Epithelial cell of proximal tubule (primary cell): ENCODE results near the gene ZMPSTE24. TPM values are rescaled to one million over a fixed set of nuclear protein-coding genes. Genes with fewer than 3 reads are reported as not detected.
"Not testable (repeated sequence)": the region's sequence is repeated elsewhere in the genome, so short reads cannot be mapped to it uniquely, and the experiment has no call there.

Experiments used
- DNase-seq: peaks from one replicate; pipeline ENCODE4 v3.0.0-alpha.2; 2011; ENCODE audit warnings: low read depth
- H3K4me3 ChIP-seq: 2 replicates; pipeline ENCODE4 v1.5.1; 2011; ENCODE audit warnings: low read depth, mild to moderate bottlenecking, low read length
- total RNA-seq: library from RNA; depleted of rRNA; stranded (reverse); fragments of >200 nt; gene quantifications from 2 replicates; pipeline ENCODE4 v1.2.3, GENCODE V29; 2015
- TF ChIP-seq, protein P1 (sequence below): conservative IDR thresholded peaks from 2 replicates; pipeline ENCODE4 v1.5.1; 2012; ENCODE audit warnings: low read depth, mild to moderate bottlenecking, low read length

ZMPSTE24 gene
- 28.1 and 49.6 TPM in 2 replicates for total RNA-seq

DNA sequence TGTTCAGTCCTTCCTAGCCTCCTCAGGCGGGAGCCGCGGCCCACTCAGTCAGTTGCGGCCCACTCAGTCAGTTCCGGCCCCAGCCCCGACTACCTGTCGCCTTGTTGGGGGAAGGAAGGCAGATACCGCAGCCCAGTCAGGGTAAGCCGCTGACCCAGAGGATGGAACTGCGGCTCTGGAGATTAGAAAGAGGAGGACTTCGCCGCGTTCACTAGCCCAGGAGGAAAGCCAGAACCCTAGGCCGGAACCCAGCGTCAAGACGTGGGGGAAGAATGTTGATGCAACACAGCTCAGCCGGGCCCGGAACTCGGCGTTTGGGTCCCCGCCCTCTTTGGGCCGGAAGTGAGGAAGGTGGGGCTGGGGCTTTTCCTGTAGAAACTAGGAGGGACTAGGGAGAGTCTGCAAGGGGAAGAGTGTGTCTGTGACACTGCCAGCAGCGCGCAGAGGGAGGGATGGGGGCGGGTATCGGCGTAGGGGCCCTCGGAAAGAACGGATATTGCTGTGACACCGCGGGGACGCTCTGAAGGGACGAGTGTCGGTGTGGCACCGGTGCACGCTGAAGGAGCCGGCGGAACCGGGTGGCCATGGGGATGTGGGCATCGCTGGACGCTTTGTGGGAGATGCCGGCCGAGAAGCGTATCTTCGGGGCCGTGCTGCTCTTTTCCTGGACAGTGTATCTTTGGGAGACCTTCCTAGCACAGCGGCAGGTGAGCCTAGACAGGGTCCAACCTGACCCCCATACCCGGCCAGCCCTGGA, at the start of gene ZMPSTE24:
TSS of gene ZMPSTE24 (plus strand) at position 549 of the 757 bp plus-strand sequence. CDS start at position 585, 36 bp downstream.
- DNase-seq, result peak; percentile 86
- peak within 1 kb of the TSS; percentile 98 for H3K4me3 ChIP-seq
- TF ChIP-seq, protein P1, sequence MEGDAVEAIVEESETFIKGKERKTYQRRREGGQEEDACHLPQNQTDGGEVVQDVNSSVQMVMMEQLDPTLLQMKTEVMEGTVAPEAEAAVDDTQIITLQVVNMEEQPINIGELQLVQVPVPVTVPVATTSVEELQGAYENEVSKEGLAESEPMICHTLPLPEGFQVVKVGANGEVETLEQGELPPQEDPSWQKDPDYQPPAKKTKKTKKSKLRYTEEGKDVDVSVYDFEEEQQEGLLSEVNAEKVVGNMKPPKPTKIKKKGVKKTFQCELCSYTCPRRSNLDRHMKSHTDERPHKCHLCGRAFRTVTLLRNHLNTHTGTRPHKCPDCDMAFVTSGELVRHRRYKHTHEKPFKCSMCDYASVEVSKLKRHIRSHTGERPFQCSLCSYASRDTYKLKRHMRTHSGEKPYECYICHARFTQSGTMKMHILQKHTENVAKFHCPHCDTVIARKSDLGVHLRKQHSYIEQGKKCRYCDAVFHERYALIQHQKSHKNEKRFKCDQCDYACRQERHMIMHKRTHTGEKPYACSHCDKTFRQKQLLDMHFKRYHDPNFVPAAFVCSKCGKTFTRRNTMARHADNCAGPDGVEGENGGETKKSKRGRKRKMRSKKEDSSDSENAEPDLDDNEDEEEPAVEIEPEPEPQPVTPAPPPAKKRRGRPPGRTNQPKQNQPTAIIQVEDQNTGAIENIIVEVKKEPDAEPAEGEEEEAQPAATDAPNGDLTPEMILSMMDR, result no peak

DNA sequence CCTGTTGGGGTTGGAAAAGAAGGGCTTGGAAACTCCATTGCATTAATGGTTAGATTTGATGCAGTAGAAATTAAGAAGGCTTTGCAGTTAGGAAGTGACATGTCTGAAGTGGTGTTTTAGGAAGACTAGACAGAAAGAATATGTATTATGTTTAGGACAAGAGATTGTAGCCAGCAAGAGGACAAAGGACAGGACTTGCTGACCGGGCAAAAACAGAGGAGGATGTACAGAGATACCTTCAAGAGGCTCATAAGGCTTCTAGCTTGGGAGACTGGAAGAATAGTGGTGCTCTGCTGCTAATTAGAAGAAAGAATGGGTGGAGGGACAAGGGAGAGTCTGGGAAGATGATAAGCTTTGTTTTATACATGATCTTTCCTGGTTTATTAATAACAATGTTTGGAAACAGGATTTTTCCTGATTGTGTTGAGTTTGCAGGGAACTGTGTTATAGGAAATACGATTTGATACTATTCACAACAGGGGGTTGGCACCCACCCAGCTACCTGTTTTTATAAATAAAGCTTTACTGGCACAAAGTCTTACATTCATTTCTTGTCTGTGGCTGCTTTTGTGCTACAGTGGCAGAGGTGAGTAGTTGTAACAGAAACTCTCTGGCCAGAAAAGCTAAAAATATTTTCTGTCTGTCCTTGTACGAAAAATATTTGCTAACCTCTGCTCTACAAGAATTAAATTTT, 47.4 kb upstream of the ZMPSTE24 start:
- no peak overlapping the region for H3K4me3 ChIP-seq
- DNase-seq, result no peak
- TF ChIP-seq, protein P1, result no peak

DNA sequence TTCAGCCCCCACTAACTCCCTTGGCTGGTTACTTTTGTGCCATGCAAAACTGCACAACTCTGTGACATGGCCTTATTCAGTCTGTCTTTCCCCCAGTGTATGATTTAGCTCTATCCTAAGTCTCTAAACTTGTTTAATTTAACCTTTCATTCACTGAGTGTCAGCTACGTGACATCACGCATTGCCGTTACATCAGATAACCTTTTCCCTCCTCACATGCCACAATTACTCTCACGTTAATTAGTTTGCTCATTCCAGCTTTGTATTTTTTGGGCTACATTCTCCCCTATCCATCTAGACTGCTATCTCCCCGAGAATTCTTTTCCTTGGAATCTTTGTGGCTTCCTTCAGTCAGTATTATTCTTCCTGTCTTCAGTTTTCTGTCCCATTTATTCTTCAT, 39.7 kb upstream of the ZMPSTE24 start:
- TF ChIP-seq, protein P1, result no peak
- no peak for DNase-seq
- H3K4me3 ChIP-seq, result no peak overlapping the region

DNA sequence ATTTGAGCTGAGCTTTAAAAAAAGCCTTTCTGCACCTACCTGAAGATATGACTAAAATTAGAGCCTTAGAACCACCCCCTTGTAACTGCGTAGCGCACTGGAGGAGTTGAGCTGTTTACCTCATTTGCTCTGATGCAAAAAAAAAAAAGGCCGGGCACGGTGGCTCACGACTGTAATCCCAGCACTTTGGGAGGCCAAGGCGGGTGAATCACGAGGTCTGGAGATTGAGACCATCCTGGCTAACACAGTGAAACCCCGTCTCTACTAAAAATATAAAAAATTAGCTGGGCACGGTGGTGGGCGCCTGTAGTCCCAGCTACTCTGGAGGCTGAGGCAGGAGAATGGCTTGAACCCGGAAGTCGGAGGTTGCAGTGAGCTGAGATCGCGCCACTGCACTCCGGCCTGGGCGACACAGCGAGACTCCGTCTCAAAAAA, 36.5 kb upstream of the ZMPSTE24 start:
- not testable (repeated sequence) for DNase-seq

DNA sequence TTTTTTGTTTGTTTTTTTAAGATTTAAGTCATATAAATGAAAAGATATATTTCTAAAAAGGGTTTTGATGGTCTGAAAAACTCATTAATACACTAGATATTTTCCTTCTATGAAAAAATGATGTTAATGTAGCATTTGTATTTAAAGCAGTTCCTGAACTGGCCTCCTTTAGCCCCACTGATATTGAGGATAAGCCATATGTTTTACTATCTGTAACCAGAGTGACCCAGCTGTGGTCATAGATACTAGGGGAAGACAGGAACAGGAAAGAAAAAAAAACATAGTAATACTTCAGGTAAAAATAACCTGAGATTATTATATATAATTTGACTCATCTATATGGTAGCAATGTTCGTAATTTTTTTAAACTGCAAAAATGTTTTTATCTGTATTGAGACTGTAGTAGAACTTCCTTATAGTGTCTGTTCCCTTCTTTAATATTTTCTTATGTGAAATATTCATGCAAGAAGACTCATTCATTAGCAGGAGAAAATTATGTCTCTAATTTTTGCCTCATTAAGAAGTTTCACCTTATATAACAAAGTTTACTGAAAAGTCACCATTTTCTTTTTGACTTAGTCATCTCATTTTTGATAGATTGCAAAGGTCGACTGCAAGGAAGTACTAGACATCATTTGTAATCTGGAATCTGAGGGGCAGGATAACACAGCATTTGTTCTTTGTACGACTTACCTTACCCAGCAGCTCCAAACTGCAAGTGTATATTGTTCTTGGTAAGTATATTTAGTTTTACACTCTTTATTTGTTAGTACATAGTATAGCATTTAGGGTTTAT, 35.9 kb upstream of the ZMPSTE24 start:
- H3K4me3 ChIP-seq, result no peak overlapping the region
- no peak for DNase-seq
- TF ChIP-seq, protein P1, result no peak

More for the DNA sequence above, 36.5 kb upstream of the ZMPSTE24 start:
- not testable (repeated sequence) for H3K4me3 ChIP-seq

DNA sequence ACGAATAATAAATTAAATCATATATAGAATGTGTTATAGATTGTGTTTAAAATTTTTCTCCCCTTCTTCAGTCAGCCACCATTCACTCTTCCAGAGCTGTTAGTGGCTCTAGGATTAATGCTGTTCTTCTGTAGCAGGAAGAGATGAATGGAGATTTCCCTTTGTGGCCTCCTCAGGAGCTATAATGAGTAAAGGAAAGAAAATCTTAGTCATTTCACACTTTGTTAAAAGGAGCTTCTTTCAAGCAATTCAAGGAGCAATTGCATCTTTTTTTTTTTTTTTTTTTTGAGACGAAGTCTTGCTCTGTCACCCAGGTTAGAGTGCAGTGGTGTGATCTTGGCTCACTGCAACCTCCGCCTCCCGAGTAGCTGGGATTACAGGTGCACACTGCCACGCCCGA, 34.0 kb upstream of the ZMPSTE24 start:
- no peak overlapping the region for H3K4me3 ChIP-seq
- no peak for DNase-seq
- TF ChIP-seq, protein P1, result no peak

DNA sequence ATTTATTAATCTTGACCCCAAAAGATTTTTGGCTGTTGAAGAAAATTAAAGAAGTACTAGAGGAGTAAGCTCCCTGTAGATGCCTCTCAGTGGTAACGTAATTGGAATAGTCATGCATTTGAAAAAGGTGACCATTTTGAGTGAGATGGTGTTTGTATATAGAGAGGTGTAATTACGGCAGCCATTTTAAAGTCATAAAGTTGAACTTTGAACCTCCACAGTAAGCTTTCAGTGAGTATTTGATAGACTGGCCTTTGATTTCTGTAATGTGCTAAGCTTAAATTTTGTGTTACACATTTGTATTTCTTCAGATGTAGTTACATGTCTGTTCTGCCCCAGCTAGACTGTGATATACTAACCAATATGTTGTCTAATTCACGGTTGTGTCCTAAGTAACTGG, 31.8 kb upstream of the ZMPSTE24 start:
- TF ChIP-seq, protein P1, result no peak
- no peak overlapping the region for H3K4me3 ChIP-seq
- no peak for DNase-seq
